MCF 10A (cell line): ENCODE data around the gene RNF214. TPM values are rescaled to one million over a fixed set of nuclear protein-coding genes. Genes with fewer than 3 reads are reported as not detected.

Source experiments
- BruUV-seq: library from RNA; stranded (reverse); fragments of 400-500 nt; replicated peaks from 2 replicates; lab custom pipeline; 2021; lab: Mats Ljungman, UMichigan
- CTCF ChIA-PET: fragments of 300-600 bp; sonication (Branson Sonifier 250); formaldehyde crosslinking; extraction: SDS; loops from one replicate; lab custom pipeline; 2021; ENCODE audit warnings: antibody characterized with exemption, inconsistent platforms; lab: Yijun Ruan, JAX
- POLR2A ChIA-PET: fragments of 300-600, 350-650 bp; sonication (Branson Sonifier 250); formaldehyde crosslinking; extraction: SDS; loops from one replicate; lab custom pipeline; 2020; ENCODE audit warnings: antibody characterized with exemption, inconsistent platforms; lab: Yijun Ruan, JAX
- DNase-seq: peaks from one replicate; pipeline ENCODE4 v3.0.0-alpha.2; 2018; ENCODE audit not compliant: unreplicated experiment
- H3K27ac Mint-ChIP-seq: one replicate; pipeline ENCODE4 v1.8.0; 2022; ENCODE audit warnings: mild to moderate bottlenecking, low read depth, mixed read lengths; ENCODE audit not compliant: unreplicated experiment
- H3K27me3 Mint-ChIP-seq: one replicate; pipeline ENCODE4 v1.8.0; 2022; ENCODE audit warnings: mixed read lengths; ENCODE audit not compliant: insufficient read depth, unreplicated experiment
- H3K36me3 Mint-ChIP-seq: one replicate; pipeline ENCODE4 v1.8.0; 2022; ENCODE audit warnings: mild to moderate bottlenecking, moderate library complexity, mixed read lengths; ENCODE audit not compliant: insufficient read depth, unreplicated experiment
- H3K4me1 Mint-ChIP-seq: one replicate; pipeline ENCODE4 v1.8.0; 2022; ENCODE audit warnings: mixed read lengths; ENCODE audit not compliant: insufficient read depth, unreplicated experiment
- H3K4me3 Mint-ChIP-seq: one replicate; pipeline ENCODE4 v1.8.0; 2022; ENCODE audit warnings: mild to moderate bottlenecking, moderate library complexity, mixed read lengths; ENCODE audit not compliant: unreplicated experiment
- H3K9me3 Mint-ChIP-seq: one replicate; pipeline ENCODE4 v1.8.0; 2022; ENCODE audit warnings: mixed read lengths; ENCODE audit not compliant: unreplicated experiment
- CTCF ChIP-seq: fragments of 200-600 bp; IDR thresholded peaks from one replicate; pipeline ENCODE4 v1.8.0; 2022; ENCODE audit warnings: antibody characterized with exemption, mild to moderate bottlenecking; ENCODE audit not compliant: unreplicated experiment
- intact Hi-C: fragments of 100-400 bp; cut with micrococcal nuclease; formaldehyde crosslinking; loops from 2 replicates; pipeline ENCODE4 v1.14.1; 2022
- total RNA-seq: library from RNA; stranded (reverse); gene quantifications from 2 replicates; pipeline ENCODE4 v1.2.3, GENCODE V29; 2022

RNF214 gene
- total RNA-seq, 1 experiment from 2014 or later: 23.3 TPM

DNA sequence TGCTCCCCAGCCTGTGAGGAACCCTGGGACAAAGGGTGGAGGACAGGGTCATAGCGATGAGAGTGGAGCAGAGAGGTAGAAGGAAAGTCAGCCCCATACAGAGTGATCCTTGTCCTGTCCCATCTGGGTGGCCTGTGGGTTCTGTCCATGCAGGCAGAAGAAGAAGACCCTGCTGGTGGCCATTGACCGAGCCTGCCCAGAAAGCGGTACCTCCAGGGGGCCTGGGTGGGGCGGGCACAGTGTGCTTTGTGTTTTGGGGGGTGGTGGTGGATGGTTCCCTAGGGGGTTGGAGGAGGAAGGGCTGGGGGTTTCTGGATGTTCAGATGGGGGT, 46.1 kb upstream of the RNF214 start:
- intact Hi-C loops: no loop called here
- Mint-ChIP-seq H3K36me3 (peaks cover 33% of the 10 kb centered on the region), H3K4me3 (no peak overlapping the region), H3K27ac (no peak overlapping the region), H3K9me3 (no peaks in the 10 kb centered on the region), H3K4me1 (no peaks in the 10 kb centered on the region), H3K27me3 (no peaks in the 10 kb centered on the region)
- no TSS peak for BruUV-seq
- no peak for TF ChIP-seq CTCF
- CTCF ChIA-PET: interaction anchor here (0.7 kb wide), 1 partner anchor 10 kb away, joined by 4 read pairs; no protein-coding TSS in a partner anchor
- POLR2A ChIA-PET: interaction anchor here (0.9 kb wide), 1 partner anchor 40 kb away, joined by 3 read pairs; no protein-coding TSS in a partner anchor
- DNase-seq: no peak

GRCh38 chr11:117187007-117187406, 45.5 kb upstream of the RNF214 start:
- no peak for TF ChIP-seq CTCF
- H3K9me3 Mint-ChIP-seq: no peaks in the 10 kb centered on the region
- no peak for DNase-seq
- no peaks in the 10 kb centered on the region for H3K4me1 Mint-ChIP-seq
- ChIA-PET CTCF (interaction anchor here (0.6 kb wide), 1 partner anchor 32 kb away, joined by 3 read pairs; no protein-coding TSS in a partner anchor), POLR2A (interaction anchor here (0.7 kb wide), 1 partner anchor 10 kb away, joined by 5 read pairs; no protein-coding TSS in a partner anchor)
- H3K27me3 Mint-ChIP-seq: no peaks in the 10 kb centered on the region
- BruUV-seq: no TSS peak
- H3K36me3 Mint-ChIP-seq: peaks cover 33% of the 10 kb centered on the region
- intact Hi-C loops: no loop called here
- no peak overlapping the region for H3K4me3 Mint-ChIP-seq
- H3K27ac Mint-ChIP-seq: no peak overlapping the region

DNA sequence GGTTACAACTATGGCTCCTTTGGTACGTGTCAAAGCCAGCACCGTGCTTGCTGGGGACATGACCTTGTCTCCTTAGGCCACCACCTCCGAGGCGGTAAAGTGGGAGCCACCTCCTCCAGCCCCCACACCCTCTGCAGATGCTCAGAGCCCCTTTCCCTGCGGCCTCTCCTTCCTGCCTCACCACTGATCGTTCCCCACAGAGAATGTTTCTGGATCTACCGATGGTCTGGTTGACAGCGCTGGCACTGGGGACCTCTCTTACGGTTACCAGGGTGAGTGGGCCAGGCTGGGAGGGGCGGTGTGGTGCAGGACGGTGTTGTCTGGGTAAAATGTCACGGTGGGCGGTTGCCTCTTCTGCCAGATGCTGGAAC, 45.1 kb upstream of the RNF214 start:
- DNase-seq: no peak
- no peak for TF ChIP-seq CTCF
- POLR2A ChIA-PET: interaction anchor here (0.7 kb wide), 1 partner anchor 10 kb away, joined by 5 read pairs; no protein-coding TSS in a partner anchor
- no peaks in the 10 kb centered on the region for H3K4me1 Mint-ChIP-seq
- CTCF ChIA-PET: interaction anchor here (0.6 kb wide), 1 partner anchor 31 kb away, joined by 3 read pairs; no protein-coding TSS in a partner anchor
- no peaks in the 10 kb centered on the region for H3K9me3 Mint-ChIP-seq
- BruUV-seq: no TSS peak
- H3K27ac Mint-ChIP-seq: no peak overlapping the region
- intact Hi-C loops: no loop called here
- H3K27me3 Mint-ChIP-seq: no peaks in the 10 kb centered on the region
- H3K4me3 Mint-ChIP-seq: no peak overlapping the region
- H3K36me3 Mint-ChIP-seq: peaks cover 32% of the 10 kb centered on the region

GRCh38 chr11:117187799-117188481, 44.5 kb upstream of the RNF214 start:
- no peak for DNase-seq
- intact Hi-C loops: no loop called here
- ChIA-PET POLR2A (interaction anchor here (1.4 kb wide), 1 partner anchor 9 kb away, joined by 6 read pairs; the partner anchor contains the start of gene SIDT2), CTCF (no interaction called here)
- Mint-ChIP-seq H3K36me3 (peaks cover 32% of the 10 kb centered on the region), H3K4me3 (no peak overlapping the region), H3K9me3 (no peaks in the 10 kb centered on the region), H3K27me3 (no peaks in the 10 kb centered on the region), H3K4me1 (no peaks in the 10 kb centered on the region), H3K27ac (no peak overlapping the region)
- no TSS peak for BruUV-seq
- no peak for TF ChIP-seq CTCF
